BE2C (cell line): ENCODE results near the gene CDH11.

Experiments
- DNase-seq: peaks from one replicate; pipeline ENCODE4 v3.0.0-alpha.2; 2020
- H3K27me3 ChIP-seq: fragments of 250-450 bp; sonication (Bioruptor Pico); 2 replicates; pipeline ENCODE4 v1.5.1; 2020; ENCODE audit warnings: mild to moderate bottlenecking
- H3K36me3 ChIP-seq: fragments of 250-450 bp; sonication (Bioruptor Pico); 2 replicates; pipeline ENCODE4 v1.5.1; 2020; ENCODE audit warnings: mild to moderate bottlenecking
- H3K4me1 ChIP-seq: fragments of 250-450 bp; sonication (Bioruptor Pico); 2 replicates; pipeline ENCODE4 v1.5.1; 2020
- H3K4me3 ChIP-seq: 2 replicates; pipeline ENCODE4 v1.5.1; 2011; ENCODE audit warnings: low read depth, low read length
- H3K9me3 ChIP-seq: fragments of 250-450 bp; sonication (Bioruptor Pico); 2 replicates; pipeline ENCODE4 v1.5.1; 2020
- CTCF ChIP-seq: IDR thresholded peaks from 2 replicates; pipeline ENCODE4 v1.5.1; 2012; ENCODE audit warnings: mild to moderate bottlenecking, low read depth, low read length

The CDH11 gene

DNA sequence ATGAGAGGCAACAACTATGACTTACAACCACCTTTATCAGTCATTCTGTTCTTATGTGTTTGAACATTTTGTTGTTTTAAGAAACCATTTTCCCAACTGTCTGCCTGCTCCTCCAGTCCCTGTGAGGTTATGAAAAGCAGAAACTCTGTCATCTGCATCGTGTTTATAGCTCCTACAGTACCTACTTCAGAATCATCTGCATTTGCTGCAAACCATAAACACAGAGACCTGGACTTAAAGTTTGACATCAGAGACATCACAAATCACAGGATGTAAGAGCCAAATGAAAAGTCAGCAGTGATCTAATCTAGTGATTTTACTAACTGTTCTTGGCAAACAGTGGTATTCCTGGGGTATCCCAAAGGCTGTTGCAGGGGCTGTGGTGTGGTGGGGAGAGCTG is 55.2 kb downstream of the CDH11 start:
- Histone ChIP-seq H3K27me3 (no peaks in the 10 kb centered on the region), H3K9me3 (no peaks in the 10 kb centered on the region), H3K4me1 (0 out of 2 replicates have a peak, but pooled peaks cover 3% of the 10 kb centered on the region), H3K4me3 (no peak overlapping the region), H3K36me3 (no peaks in the 10 kb centered on the region)
- DNase-seq = no peak
- no peak for TF ChIP-seq CTCF

GRCh38 chr16:65065031-65065430 is 56.8 kb downstream of the CDH11 start:
- no peaks in the 10 kb centered on the region for H3K9me3 ChIP-seq
- H3K4me3 ChIP-seq = no peak overlapping the region
- no peaks in the 10 kb centered on the region for H3K36me3 ChIP-seq
- 0 out of 2 replicates have a peak, but pooled peaks cover 2% of the 10 kb centered on the region for H3K4me1 ChIP-seq
- TF ChIP-seq CTCF = no peak
- H3K27me3 ChIP-seq = no peaks in the 10 kb centered on the region
- no peak for DNase-seq

- no peak overlapping the region for H3K4me3 ChIP-seq
- H3K4me1 ChIP-seq = no peaks in the 10 kb centered on the region
- no peaks in the 10 kb centered on the region for H3K9me3 ChIP-seq
- no peaks in the 10 kb centered on the region for H3K27me3 ChIP-seq
- no peak for TF ChIP-seq CTCF
- no peaks in the 10 kb centered on the region for H3K36me3 ChIP-seq
- DNase-seq = no peak
Observed at GRCh38 chr16:65064131-65064530, 57.7 kb downstream of the CDH11 start.

DNA sequence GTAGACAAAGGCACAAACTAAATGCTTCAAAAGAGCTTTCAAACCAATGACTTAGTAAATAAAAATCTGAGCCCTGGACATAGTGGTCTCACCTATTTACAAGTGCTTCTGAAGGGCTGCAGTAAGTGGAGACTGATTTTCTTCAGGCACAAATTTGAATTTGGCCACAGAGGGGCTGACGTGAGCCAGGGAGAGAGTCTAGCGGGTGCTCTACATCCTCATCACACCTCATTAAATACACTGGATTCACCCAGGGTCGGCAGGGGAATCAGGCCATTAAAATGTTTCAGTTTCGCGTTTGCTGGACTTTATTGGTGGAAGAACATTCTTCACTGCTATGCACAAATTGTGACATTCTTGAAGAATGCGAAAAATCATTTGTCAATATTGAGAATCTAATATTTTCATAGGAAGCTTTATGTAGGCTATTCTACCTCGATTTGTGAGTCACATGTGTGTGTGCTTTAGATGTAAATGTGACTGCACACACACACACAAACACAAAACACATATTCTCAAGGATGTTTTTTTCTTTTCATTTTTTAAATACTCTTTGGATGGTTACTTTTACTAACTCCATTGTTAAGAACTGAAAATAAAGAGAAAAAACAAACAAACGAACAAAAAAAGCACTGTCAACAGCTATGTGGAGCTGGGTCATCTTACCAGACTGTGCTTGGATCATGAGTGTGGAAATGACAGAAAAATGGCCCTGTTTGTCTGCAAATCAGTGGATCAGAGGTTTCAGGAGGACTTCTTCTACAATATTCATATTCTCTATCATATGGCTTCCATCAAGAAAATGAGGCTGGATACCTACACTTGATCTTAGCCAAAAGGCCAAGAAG is 58.9 kb downstream of the CDH11 start:
- DNase-seq = no peak
- no peaks in the 10 kb centered on the region for H3K36me3 ChIP-seq
- H3K4me1 ChIP-seq = no peaks in the 10 kb centered on the region
- no peak overlapping the region for H3K4me3 ChIP-seq
- no peak for TF ChIP-seq CTCF
- no peaks in the 10 kb centered on the region for H3K9me3 ChIP-seq
- no peaks in the 10 kb centered on the region for H3K27me3 ChIP-seq

DNA sequence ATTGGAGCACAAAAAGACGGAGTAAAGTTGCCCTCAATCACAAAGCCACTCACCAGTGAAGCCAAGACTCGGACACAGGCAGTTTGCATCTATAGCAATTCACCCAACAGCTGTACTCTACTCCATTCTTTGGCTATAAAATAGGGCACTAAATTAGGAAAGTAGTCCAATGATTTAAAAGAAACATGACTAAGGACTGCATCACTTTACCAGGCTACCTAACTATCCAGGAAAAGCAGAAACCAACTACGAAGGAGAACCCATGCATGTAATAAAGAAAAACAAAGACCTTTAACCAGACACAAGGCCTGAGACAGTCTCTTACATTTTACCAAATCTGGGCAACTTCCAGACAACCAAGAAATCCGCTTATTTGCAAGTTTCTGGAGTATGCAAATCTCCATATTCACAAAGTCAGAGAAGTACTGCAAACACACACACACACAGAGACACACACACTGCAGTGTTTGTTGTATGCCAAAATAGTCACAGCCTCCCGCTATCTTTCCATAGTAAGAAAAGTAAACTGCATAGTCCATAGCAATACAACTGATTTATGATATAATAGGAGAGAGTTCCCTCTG is 59.8 kb downstream of the CDH11 start:
- H3K4me3 ChIP-seq = no peak overlapping the region
- DNase-seq = no peak
- no peaks in the 10 kb centered on the region for H3K27me3 ChIP-seq
- no peaks in the 10 kb centered on the region for H3K9me3 ChIP-seq
- no peak for TF ChIP-seq CTCF
- H3K4me1 ChIP-seq = no peaks in the 10 kb centered on the region
- no peaks in the 10 kb centered on the region for H3K36me3 ChIP-seq

DNA sequence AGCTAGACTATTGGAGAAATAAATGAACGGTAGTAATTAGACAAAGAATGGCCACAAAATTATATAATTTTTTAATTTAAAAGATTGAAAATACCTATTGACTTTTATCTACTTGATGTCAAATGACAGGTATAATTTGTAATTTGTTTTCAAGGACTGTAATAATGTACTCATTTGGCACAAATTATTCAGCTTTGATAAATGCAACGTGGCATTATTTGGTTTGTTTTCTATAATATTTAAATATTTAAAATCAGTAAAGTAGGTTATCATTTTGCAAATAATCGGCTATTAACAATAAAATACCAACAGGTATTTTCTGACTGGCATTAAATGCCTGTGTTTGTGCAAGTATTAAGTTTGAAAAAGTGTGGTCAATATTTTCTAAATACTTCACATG is 60.6 kb downstream of the CDH11 start:
- Histone ChIP-seq H3K4me3 (no peak overlapping the region), H3K9me3 (no peaks in the 10 kb centered on the region), H3K4me1 (no peaks in the 10 kb centered on the region), H3K36me3 (no peaks in the 10 kb centered on the region), H3K27me3 (no peaks in the 10 kb centered on the region)
- TF ChIP-seq CTCF = no peak
- no peak for DNase-seq
